HG03103 (cell line): Measurements from ENCODE around the gene ELAVL3.
A peak's percentile ranks its signal among the peaks of the same experiment; 100 is the strongest.
"Not testable (repeated sequence)": the region's sequence is repeated elsewhere in the genome, so short reads cannot be mapped to it uniquely, and the experiment has no call there.

Experiments used
- ATAC-seq: cut with Tn5 transposase; IDR thresholded peaks from one replicate; pipeline ENCODE4 v1.9.1; 2021; ENCODE audit warnings: low read depth; ENCODE audit not compliant: unreplicated experiment

Gene ELAVL3

DNA sequence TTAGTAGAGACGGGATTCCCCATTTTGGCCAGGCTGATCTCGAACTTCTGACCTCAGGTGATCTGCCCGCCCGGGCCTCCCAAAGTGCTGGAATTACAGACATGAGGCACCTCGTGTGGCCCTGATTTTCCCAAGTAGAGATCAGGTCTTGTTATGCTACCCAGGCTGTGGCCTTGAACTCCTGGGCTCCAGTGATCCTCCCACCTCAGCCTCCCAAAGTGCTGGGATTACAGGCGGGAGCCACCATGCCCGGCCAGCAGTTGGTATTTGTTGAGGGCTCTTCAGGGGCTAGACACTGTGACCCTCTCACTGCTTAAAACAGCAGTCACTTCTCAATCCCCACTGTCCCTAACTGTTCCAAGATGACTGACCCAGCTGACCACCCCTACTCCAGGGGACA is 8.5 kb upstream of the ELAVL3 start:
- no peak for ATAC-seq

DNA sequence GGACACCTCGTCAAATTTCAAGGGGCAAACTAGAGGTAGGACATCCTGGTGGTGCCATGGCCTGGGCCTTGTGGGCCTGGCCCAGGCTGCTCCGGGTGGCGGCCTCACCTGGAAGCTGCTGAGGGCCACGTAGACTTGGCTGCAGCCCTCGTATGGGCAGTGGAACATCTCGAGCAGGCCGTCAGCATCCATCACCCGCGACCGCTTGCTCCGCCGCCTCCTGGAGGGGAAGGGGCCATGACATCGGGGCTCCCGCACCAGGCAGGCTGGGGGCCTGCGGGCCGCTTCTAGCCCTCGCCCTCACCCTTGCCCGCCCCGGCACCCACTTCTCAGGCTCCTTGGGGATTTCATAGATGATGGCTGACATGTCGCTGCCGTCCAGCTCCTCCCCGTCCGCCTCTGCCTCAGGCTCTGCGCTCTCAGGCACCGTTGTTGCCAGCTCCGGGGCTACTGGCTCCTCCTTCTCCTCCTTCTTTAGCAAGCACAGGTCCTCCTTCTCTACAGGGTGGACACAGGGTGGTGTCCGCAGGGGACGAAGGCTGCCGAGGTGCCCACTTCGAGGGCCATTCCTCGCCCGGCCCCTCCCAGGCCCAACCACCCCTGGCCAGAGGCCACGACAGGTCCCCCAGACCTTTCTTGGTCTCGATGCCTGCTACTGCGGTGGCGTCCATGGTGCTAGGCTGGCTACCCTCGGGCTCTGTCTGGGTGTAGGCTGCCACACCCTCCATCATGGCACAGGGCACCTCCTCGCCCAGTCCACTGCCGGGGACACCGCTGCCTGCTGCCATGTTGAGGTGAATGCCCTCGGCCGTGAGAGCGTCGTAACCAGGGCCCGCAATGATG is 6.0 kb upstream of the ELAVL3 start:
- ATAC-seq = no peak

DNA sequence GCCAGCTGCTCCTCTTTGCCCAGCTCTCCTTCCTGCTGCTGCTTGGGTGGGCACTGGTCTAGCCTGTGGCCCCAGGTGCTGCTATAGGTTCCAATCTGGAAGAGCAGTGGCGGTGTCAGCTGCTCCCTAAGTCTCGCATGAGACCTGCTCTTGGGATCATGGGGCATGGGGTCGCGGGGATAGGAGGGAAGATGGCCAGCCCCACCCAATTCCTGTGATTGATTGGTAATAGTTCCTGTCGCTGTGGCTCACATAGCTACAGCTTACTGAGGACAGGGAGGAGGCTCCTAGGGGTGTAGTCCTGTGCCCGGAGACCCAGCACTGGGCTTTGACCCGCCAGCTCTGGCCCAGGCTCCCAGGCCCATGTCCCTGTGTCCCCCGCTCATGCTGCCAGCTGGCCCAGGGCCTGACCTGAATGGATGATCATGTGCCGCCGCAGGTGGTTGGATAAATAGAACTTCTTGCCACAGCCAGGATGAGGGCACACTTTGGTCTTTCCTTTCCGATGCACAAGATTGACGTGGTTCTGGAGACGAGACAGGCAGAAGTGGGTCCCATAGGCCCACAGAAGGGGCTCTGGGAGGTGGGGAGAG is 4.5 kb upstream of the ELAVL3 start:
- ATAC-seq = no peak

GRCh38 chr19:11483366-11484111 is 2.7 kb upstream of the ELAVL3 start:
- ATAC-seq = no peak

- ATAC-seq = peak; percentile 51
Observed at GRCh38 chr19:11482384-11483050, 1.7 kb upstream of the ELAVL3 start.

DNA sequence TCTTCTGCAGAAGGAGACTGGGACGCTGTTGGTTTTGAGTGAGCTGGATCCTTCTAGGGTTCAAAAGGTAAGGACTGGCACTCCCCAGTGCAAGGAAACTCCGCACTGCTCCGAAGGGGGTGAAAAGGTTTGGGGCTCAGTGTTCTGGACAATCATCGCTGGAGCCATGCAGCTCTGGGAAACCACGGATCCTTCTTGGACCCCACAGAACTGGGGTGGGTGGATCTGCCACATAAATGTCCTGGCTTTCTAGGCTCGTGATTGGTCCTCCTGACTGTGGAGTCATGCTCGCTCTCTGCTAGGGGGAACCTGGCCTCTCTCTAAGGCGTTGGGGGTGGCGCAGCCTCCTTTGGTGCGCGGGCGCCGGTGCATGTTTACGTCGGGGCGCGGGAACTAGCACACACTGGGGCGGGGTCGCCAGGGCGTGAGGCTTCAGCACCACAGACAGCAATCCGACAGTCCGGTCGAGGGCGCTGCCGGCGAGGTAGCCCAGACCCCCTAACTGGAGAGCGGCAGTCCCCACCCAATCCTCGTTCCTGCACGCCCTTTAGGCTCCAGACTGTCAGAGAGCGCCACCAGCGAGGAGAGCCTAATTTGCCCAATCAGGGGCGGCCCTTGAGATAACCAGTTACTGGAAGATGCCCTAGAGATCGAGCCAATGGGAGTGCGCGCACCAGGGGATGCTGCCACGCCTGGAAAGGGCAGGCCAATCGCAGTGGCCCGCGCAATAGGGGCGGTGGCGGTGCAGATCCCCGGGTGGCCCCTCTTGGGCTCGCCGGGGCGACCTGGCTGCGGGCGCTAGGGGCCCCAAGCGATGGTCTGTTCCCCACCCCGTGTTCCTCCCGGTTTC is 913 bp upstream of the ELAVL3 start:
- peak; percentile 61 for ATAC-seq

DNA sequence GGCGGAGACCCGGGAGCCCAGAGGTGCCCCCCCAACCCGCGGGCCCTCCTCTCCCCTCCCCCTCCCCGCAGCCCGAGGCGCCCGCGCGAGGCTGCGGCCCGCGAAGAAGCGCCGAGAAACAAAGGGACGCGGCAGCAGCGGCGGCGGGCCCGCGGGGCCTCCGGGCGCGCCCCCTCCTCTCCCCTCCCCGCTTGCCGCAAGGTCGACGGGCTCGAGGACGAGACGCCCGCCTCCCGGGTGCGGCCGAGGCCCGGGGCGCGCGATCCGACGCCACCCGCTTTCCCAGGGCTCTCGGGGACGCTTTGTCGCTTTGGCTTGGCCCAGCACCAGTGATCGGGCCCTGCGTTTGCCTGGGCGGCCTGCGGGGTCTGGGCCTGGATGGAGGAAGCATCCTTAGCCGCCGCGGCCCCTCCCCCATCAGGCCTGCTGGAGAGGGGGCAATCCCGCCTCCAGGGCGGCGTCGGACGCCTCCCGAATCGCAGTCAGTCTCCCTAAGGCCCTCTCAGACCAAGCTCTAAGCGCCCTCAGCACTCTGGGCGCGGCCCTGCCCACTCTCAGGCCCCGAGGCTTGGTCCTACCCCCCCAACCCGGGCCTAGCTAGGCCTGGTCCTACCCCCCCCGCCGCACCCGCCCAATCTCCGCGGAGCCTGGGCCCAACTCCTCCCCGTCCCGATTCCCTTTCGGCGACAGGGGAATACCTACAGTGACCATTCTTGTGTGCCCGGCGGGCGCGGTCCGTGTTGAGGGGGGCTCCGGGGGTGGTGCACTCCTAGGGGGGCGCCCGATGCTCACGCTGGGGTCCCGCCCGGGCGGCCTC is 740 bp downstream of the ELAVL3 start:
- ATAC-seq = no peak

GRCh38 chr19:11479090-11479897 is 1.6 kb downstream of the ELAVL3 start:
- no peak for ATAC-seq

DNA sequence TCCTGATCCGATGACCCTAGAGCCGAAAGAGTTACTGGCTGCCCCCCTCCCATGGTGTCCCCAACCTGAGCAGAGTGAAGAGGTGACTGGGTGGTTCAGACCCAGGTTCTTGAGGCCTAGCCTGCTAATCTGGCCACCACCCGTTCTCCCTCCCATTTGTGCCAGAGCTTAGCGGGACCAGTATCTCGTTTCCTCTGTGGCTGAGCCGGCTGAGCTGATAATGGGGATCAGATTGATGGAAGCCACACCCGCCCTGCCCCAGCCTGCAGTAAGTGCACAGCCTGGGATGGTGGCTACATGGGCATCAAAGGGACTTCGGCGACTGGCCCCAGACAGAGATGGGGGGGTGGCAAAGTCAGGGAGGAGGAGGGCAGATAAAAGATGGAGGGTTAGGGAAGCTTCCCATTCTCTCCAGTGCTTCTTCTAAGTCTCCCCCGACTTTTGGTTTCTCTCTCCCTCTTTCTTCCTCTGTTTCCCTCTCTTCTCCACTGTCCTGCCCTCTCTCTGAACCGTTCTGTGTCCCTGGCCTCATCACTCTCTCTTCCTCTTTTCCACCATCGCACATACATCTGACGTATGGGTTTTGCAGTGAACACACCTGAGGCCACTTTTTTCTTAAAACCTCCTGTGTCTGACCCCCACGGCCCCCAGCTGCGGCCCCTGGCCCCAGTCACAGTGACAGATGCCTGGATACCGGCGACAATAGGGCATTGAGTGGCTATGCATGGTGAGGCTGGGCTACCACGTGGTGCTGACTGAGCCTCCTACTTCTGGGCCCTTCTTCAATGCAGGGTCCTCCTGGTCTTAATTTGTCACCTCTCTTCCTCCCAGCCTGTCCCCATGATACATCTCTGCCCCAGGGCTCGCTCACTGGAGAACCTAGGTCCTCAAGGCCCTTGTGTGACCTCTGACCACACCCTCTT is 2.4 kb downstream of the ELAVL3 start:
- ATAC-seq = no peak

DNA sequence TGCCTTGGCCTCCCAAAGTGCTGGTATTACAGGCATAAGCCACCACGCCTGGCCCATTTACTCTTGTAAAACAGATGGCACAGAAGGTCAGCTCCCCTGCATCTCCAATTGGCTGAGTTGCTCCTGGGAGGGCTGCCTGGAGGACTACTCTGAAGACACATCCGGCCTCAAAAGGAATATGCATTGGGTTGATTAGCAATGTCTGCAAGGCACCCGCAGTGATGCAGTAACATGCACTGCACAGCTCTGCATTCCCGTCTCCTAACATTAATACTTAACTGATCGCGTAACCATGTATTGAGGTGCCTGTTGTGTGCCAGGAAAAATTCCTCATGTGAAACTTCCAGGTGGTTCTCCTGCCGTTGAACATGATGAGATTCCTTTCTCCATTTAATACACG is 5.0 kb downstream of the ELAVL3 start:
- no peak for ATAC-seq

GRCh38 chr19:11475343-11475742 is 5.5 kb downstream of the ELAVL3 start:
- ATAC-seq = not testable (repeated sequence)

GRCh38 chr19:11473725-11474124 is 7.1 kb downstream of the ELAVL3 start:
- no peak for ATAC-seq

- not testable (repeated sequence) for ATAC-seq
Observed at GRCh38 chr19:11468266-11468845, 12.5 kb downstream of the ELAVL3 start.

DNA sequence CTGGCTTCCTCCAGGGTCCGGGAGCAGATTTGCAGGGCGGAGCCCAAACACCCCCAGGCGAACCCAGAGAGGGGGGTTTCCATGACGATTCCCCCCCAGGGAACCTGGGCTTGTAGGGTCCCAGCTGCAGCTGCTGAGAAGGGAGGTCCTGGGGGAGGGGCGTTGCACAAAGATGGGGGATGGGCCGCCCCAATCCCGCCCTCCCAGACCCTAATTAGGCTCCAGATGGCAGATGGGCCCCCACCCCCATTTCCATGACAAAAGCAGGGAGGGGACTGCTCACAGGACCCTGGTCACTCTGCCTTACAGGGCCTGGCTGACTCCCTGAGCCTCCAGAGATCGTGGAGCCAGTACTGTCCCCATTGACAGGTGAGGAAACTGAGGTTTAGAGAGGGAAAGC is 15.2 kb downstream of the ELAVL3 start:
- ATAC-seq = no peak

DNA sequence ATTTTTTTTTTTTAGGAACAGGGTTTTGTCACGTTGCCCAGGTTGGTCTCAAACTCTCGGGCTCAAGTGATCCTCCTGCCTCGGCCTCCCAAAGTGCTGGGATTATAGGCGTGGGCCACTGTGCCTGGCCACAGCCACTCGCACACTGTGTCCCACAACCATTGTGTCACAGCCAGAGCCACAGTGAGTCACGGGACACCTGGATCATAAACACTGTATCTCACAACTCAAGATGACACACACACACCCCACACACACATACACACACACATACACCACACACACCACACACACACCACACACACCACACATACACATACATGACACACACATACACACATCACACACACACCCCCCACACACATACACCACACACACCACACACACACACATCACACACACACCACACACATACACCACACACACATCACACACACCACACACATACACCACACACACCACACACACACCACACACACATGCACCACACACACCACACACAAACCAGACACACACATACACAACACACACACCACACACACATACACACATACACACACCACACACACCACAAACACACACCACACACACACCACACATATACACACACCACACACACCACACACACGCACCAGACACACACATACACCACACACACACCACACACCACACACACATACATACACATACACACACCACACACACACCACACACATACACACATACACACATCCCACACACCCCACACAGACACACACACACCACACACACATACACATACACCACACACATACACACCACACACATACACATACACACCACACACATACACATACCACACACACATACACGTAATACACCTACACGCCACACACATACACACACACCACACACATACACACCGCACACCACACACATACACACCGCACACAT is 16.2 kb downstream of the ELAVL3 start:
- ATAC-seq = no peak

DNA sequence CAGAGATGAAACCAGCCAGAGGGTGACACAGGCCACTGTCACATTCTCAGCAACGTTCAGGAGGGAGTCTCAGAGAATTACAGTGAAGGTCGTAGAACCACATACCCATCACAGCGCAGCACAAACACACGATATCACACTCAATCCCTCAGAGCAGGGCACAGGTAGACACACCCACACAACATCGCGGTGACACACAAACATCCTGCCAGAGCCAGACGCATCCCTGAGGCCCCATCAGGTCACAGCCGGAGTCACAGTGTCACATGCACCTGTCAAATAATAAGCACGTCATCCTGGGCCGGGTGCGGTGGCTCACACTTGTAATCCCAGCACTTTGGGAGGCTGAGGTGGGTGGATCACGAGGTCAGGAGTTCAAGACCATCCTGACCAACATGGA is 17.5 kb downstream of the ELAVL3 start:
- no peak for ATAC-seq
